NCI-H128 (cell line): Measurements from ENCODE around the gene FBXW12.
"Not testable (repeated sequence)": the region's sequence is repeated elsewhere in the genome, so short reads cannot be mapped to it uniquely, and the experiment has no call there.

Experiments used
- DNase-seq: peaks from one replicate; lab custom pipeline; 2025; ENCODE audit not compliant: unreplicated experiment; lab: John Stamatoyannopoulos, UW

The FBXW12 gene

GRCh38 chr3:48372862-48373435 is 930 bp downstream of the FBXW12 start:
- no peak for DNase-seq

- DNase-seq: no peak
Measured at GRCh38 chr3:48387634-48388033, 15.6 kb downstream of the FBXW12 start.

- no peak for DNase-seq
Measured at GRCh38 chr3:48388966-48389365, 16.9 kb downstream of the FBXW12 start.

GRCh38 chr3:48394391-48394790 is 22.4 kb downstream of the FBXW12 start:
- DNase-seq: no peak

- DNase-seq: no peak
Measured at GRCh38 chr3:48395714-48396113, 23.7 kb downstream of the FBXW12 start.

GRCh38 chr3:48397767-48398681 is 26.0 kb downstream of the FBXW12 start:
- no peak for DNase-seq

GRCh38 chr3:48398701-48399386 is 26.8 kb downstream of the FBXW12 start:
- DNase-seq: no peak

GRCh38 chr3:48399387-48400172 is 27.6 kb downstream of the FBXW12 start:
- DNase-seq: no peak

- peak; percentile 27 for DNase-seq
Measured at GRCh38 chr3:48400824-48401433, 28.9 kb downstream of the FBXW12 start.

- not testable (repeated sequence) for DNase-seq
Measured at GRCh38 chr3:48401434-48401901, 29.4 kb downstream of the FBXW12 start.

- DNase-seq: no peak
Measured at GRCh38 chr3:48402281-48402732, 30.3 kb downstream of the FBXW12 start.

GRCh38 chr3:48402907-48403306 is 30.9 kb downstream of the FBXW12 start:
- no peak for DNase-seq

- DNase-seq: no peak
Measured at GRCh38 chr3:48403533-48404439, 31.8 kb downstream of the FBXW12 start.

GRCh38 chr3:48404440-48405342 is 32.7 kb downstream of the FBXW12 start:
- DNase-seq: no peak

- DNase-seq: no peak
Measured at GRCh38 chr3:48405343-48405881, 33.4 kb downstream of the FBXW12 start.

- DNase-seq: no peak
Measured at GRCh38 chr3:48405971-48406370, 34.0 kb downstream of the FBXW12 start.

GRCh38 chr3:48406443-48407431 is 34.7 kb downstream of the FBXW12 start:
- no peak for DNase-seq
